Left renal cortex interstitium (tissue), 4 donors: ENCODE results near the gene PAK3. TPM values are rescaled to one million over a fixed set of nuclear protein-coding genes. Genes with fewer than 3 reads are reported as not detected.

Experiments
- DNase-seq, 4 donors: peaks; one replicate each; pipeline ENCODE4 v3.0.0-alpha.2; 2013; ENCODE audit warnings: low read depth in 4 of 4, low spot score in 2 of 4, missing footprints in 1 of 4
- polyA plus RNA-seq, 4 donors: library from polyadenylated mRNA; unstranded; fragments of 120-200 nt; gene quantifications; one replicate each; pipeline ENCODE4 v1.2.1, GENCODE V29; 2013; ENCODE audit not compliant: insufficient read length in 4 of 4

PAK3 gene
- polyA plus RNA-seq, 4 donors: 5.4 to 7.7 (median 7.0) TPM

DNA sequence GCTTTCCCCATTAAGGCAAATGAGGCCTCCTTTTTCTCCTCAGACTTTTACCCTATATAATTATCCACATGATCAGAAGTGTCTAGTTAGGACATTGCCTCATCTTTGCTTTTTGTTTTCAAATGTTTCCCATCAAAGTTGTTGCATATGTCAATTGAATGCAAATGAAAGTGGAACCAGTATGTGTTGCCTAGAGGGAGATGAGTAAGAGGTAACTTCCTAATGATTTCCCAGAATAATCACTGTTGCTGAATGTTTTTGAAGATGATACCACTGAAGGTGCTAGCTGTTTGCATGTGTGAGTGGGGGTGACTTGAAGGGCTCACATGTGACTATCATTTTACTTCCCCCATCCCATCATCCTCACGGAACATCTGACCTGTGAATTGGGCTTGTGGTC, 33.9 kb downstream of the PAK3 start:
- no peak for DNase-seq

DNA sequence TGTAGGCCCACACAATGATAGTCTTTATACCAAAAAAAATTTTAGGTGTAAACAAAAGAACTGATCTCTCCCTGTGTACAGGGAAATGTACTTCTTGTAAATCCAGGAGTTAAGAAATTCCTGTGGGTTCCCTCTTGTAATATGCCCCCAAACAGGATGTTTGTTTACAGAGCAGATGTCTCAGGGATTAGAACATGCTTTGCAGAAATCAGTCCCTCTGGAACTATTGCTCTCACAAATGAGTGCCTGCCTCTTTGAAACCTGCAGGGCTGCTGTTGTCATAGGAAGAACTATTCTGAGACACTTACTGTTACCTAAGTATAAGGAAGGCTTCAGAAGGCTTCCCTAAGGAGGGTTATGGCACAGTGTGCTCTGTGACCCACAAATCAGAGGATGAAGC, 35.6 kb downstream of the PAK3 start:
- no peak for DNase-seq

DNA sequence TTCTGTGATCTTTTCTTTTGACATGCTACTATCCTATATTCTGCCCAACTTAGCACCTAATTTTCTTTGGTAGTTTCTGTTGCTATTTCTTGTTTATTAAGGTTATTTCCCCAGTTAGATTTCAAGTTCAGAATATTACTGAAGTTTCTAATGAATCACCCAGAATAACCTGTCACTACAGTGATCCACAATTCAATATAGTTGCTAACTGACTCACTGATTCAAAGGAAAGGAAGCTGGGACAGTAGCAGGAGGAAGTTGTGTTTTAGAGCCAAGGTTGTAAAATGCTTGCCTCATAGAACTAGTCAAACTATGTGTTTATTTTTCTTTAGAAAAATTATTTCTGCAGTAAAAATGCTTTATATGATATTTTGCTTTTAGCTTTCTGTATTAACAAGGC, 37.4 kb downstream of the PAK3 start:
- DNase-seq: no peak

GRCh38 chrX:111145878-111146277, 49.9 kb downstream of the PAK3 start:
- no peak for DNase-seq

DNA sequence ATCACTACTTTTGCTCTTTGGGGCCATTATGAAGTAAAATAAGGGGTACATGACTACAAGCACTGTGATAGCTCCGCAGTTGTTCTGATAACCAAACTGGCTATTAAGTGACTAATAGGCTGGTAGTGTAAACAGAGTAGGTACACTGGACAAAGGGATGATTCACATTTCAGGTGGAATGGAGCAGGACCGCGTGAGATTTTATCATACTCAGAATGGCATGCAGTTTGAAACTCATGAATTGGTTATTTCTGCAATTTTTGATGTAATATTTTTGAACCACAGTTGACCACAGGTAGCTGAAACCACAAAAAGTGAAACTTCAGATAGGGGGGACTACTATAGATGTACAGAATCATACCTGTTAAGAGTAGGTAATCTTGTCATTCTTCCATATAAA, 55.8 kb downstream of the PAK3 start:
- DNase-seq: no peak

DNA sequence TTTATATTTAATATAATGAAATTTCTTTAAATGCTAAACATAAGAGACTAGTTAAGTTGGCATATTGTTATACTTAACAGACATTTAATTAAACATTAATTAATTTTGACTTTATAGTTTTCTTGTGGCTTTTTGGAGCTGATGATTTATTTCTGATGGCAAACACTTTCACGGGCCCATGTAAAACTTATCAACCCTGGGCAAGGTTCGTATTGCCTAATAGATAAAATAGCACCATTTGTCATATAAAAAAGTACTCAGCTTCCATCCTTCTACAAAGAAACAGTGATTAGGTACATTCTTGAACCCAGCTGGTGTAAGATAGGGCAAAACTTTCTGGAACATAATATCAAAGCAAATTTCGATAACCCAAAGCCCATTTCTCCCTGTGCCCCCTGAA, 63.2 kb downstream of the PAK3 start:
- DNase-seq: no peak

DNA sequence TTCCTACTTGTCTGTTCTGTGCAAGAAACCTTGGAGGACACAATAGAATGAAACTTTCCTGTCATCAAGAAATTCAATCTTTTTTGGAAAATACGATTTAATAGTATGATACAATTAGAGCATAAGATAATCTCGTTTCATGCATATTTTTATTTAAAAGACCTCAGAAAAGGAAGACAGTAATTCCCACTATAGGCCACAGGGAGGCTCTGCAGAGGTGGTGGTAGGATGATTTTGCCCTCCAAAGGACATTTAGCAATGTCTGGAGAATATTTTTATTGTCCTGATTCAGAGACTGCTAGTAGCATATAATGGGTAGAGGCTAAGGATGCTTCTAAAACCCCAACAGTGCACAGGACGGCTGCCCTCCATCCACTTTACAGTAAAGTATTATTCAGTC, 68.7 kb downstream of the PAK3 start:
- DNase-seq: no peak

DNA sequence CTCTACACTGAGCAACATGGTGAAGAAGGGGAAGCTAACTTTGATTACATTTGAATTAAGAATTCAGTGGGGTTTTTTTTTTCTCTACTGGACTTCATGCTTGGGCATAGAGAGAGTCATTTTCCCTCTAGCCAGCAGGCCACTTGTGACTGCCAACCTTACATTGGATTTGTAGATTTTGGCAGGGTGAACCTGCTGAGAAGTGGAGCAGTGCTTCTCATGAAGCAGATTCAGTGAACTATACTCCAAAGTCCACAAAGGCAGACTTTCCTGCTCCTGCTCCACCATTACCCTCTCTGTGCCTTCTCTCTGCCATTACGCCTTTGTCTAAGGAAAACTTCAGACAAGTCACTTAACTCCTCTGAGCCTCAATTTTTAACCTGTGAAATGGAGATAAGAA, 69.9 kb downstream of the PAK3 start:
- DNase-seq: no peak

DNA sequence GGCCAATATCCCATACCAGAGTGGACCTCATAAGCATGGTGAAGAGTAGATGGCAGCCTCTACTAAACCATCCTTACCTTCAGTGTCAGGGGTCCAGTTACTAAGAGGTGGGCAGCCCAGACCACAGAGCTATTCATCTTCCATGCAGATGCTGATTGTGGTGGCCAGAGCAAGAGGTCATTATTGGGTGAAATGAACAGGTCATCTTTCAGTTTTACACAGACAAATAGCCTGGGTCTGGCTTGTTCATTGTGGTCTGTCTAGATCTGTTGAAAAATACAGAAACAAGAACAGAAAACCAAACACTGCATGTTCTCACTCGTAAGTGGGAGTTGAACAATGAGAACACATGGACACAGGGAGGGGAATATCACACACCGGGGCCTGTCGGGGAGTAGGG, 71.3 kb downstream of the PAK3 start:
- no peak for DNase-seq

GRCh38 chrX:111168314-111168713, 72.3 kb downstream of the PAK3 start:
- DNase-seq: no peak

- DNase-seq: no peak
Measured at GRCh38 chrX:111169141-111169540, 73.2 kb downstream of the PAK3 start.

- DNase-seq: no peak
Measured at GRCh38 chrX:111170017-111170416, 74.0 kb downstream of the PAK3 start.

- no peak for DNase-seq
Measured at GRCh38 chrX:111180750-111181240, 84.8 kb downstream of the PAK3 start.

GRCh38 chrX:111181951-111182350, 86.0 kb downstream of the PAK3 start:
- no peak for DNase-seq

GRCh38 chrX:111182997-111183396, 87.0 kb downstream of the PAK3 start:
- no peak for DNase-seq

- DNase-seq: no peak
Measured at GRCh38 chrX:111191598-111191997, 95.6 kb downstream of the PAK3 start.

DNA sequence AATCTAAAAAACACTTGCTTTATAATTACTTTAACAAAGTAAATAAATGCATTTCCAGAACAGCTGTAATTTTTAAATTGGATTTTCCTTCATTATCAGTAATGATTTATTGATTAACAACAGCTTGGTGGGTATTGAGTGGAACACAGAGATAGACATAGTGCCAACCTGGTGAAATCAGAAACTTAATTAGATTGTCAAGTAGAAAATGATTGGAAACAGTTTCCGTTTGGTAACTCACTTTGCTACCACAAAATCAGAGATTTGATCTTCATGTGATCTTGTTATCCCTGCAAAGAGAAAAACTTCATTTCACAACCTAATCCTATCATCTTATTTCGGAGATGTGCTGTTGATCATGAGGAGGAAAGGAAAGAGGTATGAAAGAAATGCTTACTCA, 103.5 kb downstream of the PAK3 start:
- DNase-seq: no peak

DNA sequence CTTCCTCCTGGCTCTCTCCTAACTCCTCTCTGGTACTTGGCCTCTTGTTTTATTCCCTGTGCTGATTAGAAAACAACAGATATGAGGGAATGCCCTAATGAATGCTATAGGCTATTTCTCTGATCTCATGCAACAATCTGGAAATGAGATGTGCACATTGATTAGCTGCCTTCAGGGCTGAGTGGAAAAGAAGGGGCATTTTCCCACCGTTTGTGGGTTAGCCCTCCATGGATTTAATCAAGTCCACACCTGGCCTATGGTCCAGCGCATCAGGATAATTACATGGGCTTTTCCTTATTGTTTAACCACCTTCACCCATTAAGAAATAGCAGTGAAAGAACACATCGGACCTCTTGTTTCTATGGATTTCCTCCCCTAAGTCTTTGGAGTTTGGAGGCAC, 104.3 kb downstream of the PAK3 start:
- DNase-seq: no peak

DNA sequence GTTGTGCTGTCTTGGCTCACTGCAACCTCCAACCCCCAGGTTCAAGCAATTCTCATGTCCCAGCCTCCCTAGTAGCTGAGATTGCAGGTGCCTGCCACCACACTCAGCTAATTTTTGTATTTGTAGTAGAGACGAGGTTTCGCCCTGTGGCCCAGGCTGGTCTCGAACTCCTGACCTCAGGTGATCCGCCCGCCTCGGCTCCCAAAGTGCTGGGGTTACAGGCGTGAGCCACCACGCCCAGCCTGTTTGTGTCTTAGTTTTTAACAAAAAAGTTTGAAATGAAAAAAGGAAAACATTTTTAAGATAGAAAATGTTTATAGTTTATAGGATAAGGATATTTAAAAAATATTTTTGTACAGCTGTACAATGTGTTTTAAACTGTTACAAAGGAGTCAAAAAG, 111.9 kb downstream of the PAK3 start:
- DNase-seq: no peak

DNA sequence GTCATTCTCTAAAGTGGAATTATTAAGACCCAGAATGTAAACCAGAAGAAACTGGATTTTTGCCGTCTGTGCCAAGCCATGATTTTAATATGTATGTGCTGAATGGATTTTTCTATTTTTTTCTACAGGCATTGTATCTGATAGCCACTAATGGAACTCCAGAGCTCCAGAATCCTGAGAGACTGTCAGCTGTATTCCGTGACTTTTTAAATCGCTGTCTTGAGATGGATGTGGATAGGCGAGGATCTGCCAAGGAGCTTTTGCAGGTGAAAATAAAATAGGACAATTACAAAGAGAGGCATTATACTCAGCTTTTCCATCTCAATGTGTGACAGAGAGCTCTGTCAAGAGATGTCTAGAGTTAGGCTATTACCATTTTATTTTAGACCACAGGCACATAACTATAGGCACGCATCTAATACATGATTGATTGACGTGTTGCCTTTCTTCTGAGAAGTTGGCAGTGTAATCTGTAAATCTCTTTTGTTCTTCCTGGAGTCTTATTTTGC, 120.4 kb downstream of the PAK3 start:
- DNase-seq: no peak

DNA sequence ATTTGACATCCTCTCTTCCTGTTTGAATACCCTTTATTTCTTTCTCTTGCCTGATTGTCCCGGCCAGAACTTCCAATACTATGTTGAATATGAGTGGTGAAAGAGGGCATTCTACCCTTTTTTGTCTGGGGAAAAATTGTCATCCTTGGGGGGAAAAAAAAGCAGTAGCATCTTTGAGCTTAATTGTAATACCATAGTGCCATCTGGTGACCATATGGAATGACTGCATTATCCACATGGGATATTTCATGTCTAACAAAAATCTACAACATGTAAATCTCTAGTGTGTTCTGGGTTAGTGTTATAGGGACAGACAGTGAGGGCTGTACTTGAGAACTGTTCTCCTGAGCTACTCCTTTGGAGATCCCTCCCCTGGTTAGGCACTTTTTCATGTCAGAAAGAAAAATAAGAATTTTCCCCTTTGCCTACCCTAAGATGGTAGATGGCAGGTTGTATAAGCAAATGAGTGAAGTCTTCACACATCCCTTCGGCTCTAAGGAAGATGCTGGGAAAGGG, 148.3 kb downstream of the PAK3 start:
- DNase-seq: no peak

DNA sequence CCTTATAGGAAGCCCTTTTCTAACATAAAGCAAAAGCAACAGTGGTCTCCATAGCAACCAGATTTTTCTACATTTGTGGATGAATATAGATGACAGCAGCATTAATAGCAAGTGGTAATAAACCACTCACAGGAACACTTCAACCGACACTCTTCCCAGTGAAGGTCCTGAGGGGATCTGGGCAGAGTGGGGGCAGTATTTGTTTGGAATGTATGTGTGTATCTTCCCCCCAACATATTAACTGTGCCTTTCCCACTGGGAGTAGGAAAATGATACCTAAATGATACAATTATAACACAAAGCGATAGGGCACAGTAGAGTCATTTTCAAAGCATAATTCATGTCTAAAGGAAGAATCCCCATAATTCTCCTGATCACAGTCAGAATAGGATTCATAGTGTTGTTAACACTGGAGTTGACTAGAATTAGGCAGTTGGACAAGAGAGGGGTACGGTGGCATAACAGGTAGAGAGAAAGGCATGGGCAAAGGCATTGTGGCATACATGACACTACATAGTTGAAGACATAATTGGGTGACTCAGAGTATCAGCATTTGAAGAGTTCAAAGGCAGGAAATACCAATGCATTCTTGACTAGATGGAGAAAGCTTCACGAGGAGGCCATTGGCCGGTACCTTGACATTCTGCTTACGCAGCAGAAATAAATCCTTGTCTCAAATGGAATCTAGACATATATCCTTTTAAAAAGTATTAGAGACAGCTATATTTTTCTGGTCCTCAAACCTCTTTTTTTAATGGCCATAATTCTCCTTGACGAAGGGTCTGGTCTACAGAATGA, 159.1 kb downstream of the PAK3 start:
- DNase-seq: no peak
